ENCODE results near the gene SIGLEC14. TPM values are rescaled to one million over a fixed set of nuclear protein-coding genes. Genes with fewer than 3 reads are reported as not detected.
A peak's percentile ranks its signal among the peaks of the same experiment; 100 is the strongest.
"Not testable (repeated sequence)": the region's sequence is repeated elsewhere in the genome, so short reads cannot be mapped to it uniquely, and the experiment has no call there.

SIGLEC14 gene
- total and polyA plus RNA-seq, 2 donors (not counting 3 experiments of a cell fraction or from before 2014, with no cell fraction given): 0.10 TPM; not detected in 1

DNA sequence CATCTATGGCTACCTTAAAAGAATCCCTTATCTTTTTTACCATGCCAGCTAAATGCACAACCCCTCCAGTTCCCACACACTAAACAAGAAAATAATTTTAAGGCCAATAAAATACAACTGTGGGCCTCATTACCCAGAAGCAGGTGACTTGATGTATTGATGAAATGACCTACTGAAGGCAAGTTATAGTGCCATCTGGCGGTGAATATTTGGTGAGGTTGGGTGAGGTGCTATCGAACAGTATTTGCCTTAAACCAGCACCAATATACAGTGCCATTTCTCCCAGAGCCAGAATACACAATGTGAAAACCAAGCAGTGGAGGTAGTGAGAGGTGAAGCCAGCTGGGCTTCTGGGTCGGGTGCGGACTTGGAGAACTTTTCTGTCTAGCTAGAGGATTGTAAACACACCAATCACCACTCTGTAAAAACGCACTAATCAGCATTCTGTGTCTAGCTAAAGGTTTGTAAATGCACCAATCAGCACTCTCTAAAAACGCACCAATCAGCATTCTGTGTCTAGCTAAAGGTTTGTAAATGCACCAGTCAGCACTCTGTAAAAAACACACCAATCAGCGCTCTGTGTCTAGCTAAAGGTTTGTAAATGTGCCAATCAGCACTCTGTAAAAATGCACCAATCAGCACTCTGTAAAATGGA, 29.4 kb upstream of the SIGLEC14 start:
- H4K20me1 ChIP-seq (replicated peaks; ENCODE audit: control insufficient read depth, extremely low read depth, insufficient read depth, low read length); H3K9me1 ChIP-seq (replicated peaks; ENCODE audit: control insufficient read depth, extremely low read depth, insufficient read depth, low read length); H3K4me2 ChIP-seq (ENCODE audit: insufficient read depth, low read length); intact Hi-C loops (cut with micrococcal nuclease); dilution Hi-C loops (cut with MboI; ENCODE audit: extremely low pct_ligation_motif_present, low sequenced_read_pairs); H3K27me3 ChIP-seq (ENCODE audit: control insufficient read depth in 2 of 2, insufficient read depth in 2 of 2, low read length in 2 of 2); H3K9ac ChIP-seq (replicated peaks; ENCODE audit: extremely low read depth, insufficient read depth, low read length); BruUV-seq (replicated peaks); H3K27ac ChIP-seq (ENCODE audit: insufficient read depth, low read depth, low read length); H3K9me3 ChIP-seq (replicated peaks; ENCODE audit: control insufficient read depth, insufficient read depth, low read length); H3K79me2 ChIP-seq (ENCODE audit: control insufficient read depth, insufficient read depth, low read length); H3K4me3 ChIP-seq (replicated peaks in 1 of 3; ENCODE audit: insufficient read depth in 1 of 3, low read depth in 1 of 3, low read length in 3 of 3); H3K36me3 ChIP-seq (ENCODE audit: control insufficient read depth in 2 of 2, extremely low read depth in 1 of 2, insufficient read depth in 2 of 2, low read length in 2 of 2); H3K4me1 ChIP-seq (ENCODE audit: control insufficient read depth, extremely low read depth, insufficient read depth, low read length); H2AFZ ChIP-seq (ENCODE audit: low read depth, low read length); POLR2A ChIA-PET: not testable (repeated sequence)
- FAIRE-seq (peak; percentile 8), DNase-seq (ENCODE audit: low read depth, low spot score) (peak; percentile 56)
- CTCF ChIA-PET: interaction anchor here (0.6 to 3.5 kb wide), 8 partner anchors 13 to 202 kb away, joined by 3 to 11 read pairs (median 8); no protein-coding TSS in a partner anchor
- TF ChIP-seq, protein P1, sequence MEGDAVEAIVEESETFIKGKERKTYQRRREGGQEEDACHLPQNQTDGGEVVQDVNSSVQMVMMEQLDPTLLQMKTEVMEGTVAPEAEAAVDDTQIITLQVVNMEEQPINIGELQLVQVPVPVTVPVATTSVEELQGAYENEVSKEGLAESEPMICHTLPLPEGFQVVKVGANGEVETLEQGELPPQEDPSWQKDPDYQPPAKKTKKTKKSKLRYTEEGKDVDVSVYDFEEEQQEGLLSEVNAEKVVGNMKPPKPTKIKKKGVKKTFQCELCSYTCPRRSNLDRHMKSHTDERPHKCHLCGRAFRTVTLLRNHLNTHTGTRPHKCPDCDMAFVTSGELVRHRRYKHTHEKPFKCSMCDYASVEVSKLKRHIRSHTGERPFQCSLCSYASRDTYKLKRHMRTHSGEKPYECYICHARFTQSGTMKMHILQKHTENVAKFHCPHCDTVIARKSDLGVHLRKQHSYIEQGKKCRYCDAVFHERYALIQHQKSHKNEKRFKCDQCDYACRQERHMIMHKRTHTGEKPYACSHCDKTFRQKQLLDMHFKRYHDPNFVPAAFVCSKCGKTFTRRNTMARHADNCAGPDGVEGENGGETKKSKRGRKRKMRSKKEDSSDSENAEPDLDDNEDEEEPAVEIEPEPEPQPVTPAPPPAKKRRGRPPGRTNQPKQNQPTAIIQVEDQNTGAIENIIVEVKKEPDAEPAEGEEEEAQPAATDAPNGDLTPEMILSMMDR (IDR thresholded peaks at IDR 0.05; ENCODE audit: extremely low read depth in 1 of 2, insufficient read depth in 1 of 2, low read depth in 1 of 2, low read length in 2 of 2): peak; percentile 41 to 43

DNA sequence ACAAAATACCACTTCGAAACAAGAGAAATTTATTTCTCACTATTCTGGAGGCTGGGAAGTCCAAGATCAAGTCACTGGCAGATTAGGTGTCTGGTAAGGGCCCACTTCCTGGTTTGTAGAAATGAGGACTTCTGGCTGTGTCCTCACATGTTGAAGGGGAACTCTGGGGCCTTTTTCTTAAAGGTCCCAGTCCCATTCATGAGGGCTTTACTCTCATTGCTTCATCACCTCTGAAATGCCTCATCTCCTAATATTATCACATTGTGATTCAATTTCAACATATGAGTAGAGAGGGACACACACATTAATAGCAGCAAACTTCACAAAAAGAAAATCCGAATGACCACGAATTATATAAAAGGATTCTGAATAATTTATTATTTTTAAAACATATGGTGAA, 21.6 kb upstream of the SIGLEC14 start:
- Histone ChIP-seq H2AFZ (ENCODE audit: low read depth, low read length) (no peak overlapping the region), H3K9me1 (replicated peaks; ENCODE audit: control insufficient read depth, extremely low read depth, insufficient read depth, low read length) (no peaks in the 10 kb centered on the region), H3K27me3 (ENCODE audit: control insufficient read depth in 2 of 2, insufficient read depth in 2 of 2, low read length in 2 of 2) (peaks cover 4 to 12% of the 10 kb centered on the region in 2 experiments), H3K9ac (replicated peaks; ENCODE audit: extremely low read depth, insufficient read depth, low read length) (no peak overlapping the region), H3K4me3 (replicated peaks in 1 of 3; ENCODE audit: insufficient read depth in 1 of 3, low read depth in 1 of 3, low read length in 3 of 3) (no peak overlapping the region), H3K4me2 (ENCODE audit: insufficient read depth, low read length) (no peak overlapping the region), H3K4me1 (ENCODE audit: control insufficient read depth, extremely low read depth, insufficient read depth, low read length) (no peaks in the 10 kb centered on the region), H3K36me3 (ENCODE audit: control insufficient read depth in 2 of 2, extremely low read depth in 1 of 2, insufficient read depth in 2 of 2, low read length in 2 of 2) (no peaks in the 10 kb centered on the region), H4K20me1 (replicated peaks; ENCODE audit: control insufficient read depth, extremely low read depth, insufficient read depth, low read length) (no peaks in the 10 kb centered on the region), H3K27ac (ENCODE audit: insufficient read depth, low read depth, low read length) (no peak overlapping the region), H3K79me2 (ENCODE audit: control insufficient read depth, insufficient read depth, low read length) (no peaks in the 10 kb centered on the region), H3K9me3 (replicated peaks; ENCODE audit: control insufficient read depth, insufficient read depth, low read length) (no peaks in the 10 kb centered on the region)
- ChIA-PET POLR2A (no interaction called here), CTCF (interaction anchor here (0.9 kb wide), 1 partner anchor 9 kb away, joined by 3 read pairs; no protein-coding TSS in a partner anchor)
- TF ChIP-seq EZH2 (IDR thresholded peaks at IDR 0.05; ENCODE audit: borderline replicate concordance, low read depth, low read length, severe bottlenecking): no peak
- TF ChIP-seq MYC (IDR thresholded peaks at IDR 0.05; ENCODE audit: low read depth, low read length): no peak
- TF ChIP-seq FOS (IDR thresholded peaks at IDR 0.05; ENCODE audit: borderline replicate concordance, insufficient read depth, low read length): no peak
- TF ChIP-seq, protein P2, sequence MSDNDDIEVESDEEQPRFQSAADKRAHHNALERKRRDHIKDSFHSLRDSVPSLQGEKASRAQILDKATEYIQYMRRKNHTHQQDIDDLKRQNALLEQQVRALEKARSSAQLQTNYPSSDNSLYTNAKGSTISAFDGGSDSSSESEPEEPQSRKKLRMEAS (IDR thresholded peaks at IDR 0.05; ENCODE audit: insufficient read depth, insufficient read length): no peak
- TF ChIP-seq, protein P1 (IDR thresholded peaks at IDR 0.05; ENCODE audit: extremely low read depth in 1 of 2, insufficient read depth in 1 of 2, low read depth in 1 of 2, low read length in 2 of 2): no peak
- no peak for TF ChIP-seq JUN (IDR thresholded peaks at IDR 0.05; ENCODE audit: borderline replicate concordance, insufficient read depth, insufficient read length, low read depth)
- TF ChIP-seq GATA2 (IDR thresholded peaks at IDR 0.05; ENCODE audit: insufficient read depth, insufficient read length, low read depth, low read length): no peak
- no peak for TF ChIP-seq POLR2A (IDR thresholded peaks at IDR 0.05; ENCODE audit: low read depth, low read length)
- no peak for TF ChIP-seq POLR2AphosphoS5 (IDR thresholded peaks at IDR 0.05; ENCODE audit: insufficient read depth, low read depth, low read length)
- DNase-seq (ENCODE audit: low read depth, low spot score): no peak
- no peak for FAIRE-seq
- intact Hi-C loops (cut with micrococcal nuclease) (no loop called here), dilution Hi-C loops (cut with MboI; ENCODE audit: extremely low pct_ligation_motif_present, low sequenced_read_pairs) (no loop called here)
- no TSS peak for BruUV-seq (replicated peaks)
